ENCODE results near the gene DCAF12.

DCAF12 gene

GRCh38 chr9:34124926-34125325 is 1.6 kb downstream of the DCAF12 start:
- DNase-seq: no peak

- DNase-seq: no peak
Observed at GRCh38 chr9:34124099-34124498, 2.4 kb downstream of the DCAF12 start.

GRCh38 chr9:34123682-34124081 is 2.8 kb downstream of the DCAF12 start:
- no peak for DNase-seq

- no peak for DNase-seq
Observed at GRCh38 chr9:34121996-34122395, 4.5 kb downstream of the DCAF12 start.

- DNase-seq: no peak
Observed at GRCh38 chr9:34119713-34120112, 6.8 kb downstream of the DCAF12 start.

GRCh38 chr9:34114436-34114835 is 12.1 kb downstream of the DCAF12 start:
- no peak for DNase-seq

GRCh38 chr9:34106110-34106509 is 20.4 kb downstream of the DCAF12 start:
- no peak for DNase-seq

GRCh38 chr9:34102796-34103195 is 23.7 kb downstream of the DCAF12 start:
- DNase-seq: no peak

- no peak for DNase-seq
Observed at GRCh38 chr9:34098307-34098706, 28.2 kb downstream of the DCAF12 start.

GRCh38 chr9:34097865-34098264 is 28.6 kb downstream of the DCAF12 start:
- no peak for DNase-seq

- no peak for DNase-seq
Observed at GRCh38 chr9:34096751-34097150, 29.7 kb downstream of the DCAF12 start.

GRCh38 chr9:34093578-34093977 is 32.9 kb downstream of the DCAF12 start:
- DNase-seq: no peak

GRCh38 chr9:34089311-34089710 is 37.2 kb downstream of the DCAF12 start:
- no peak for DNase-seq

GRCh38 chr9:34087370-34087769 is 39.1 kb downstream of the DCAF12 start:
- no peak for DNase-seq

GRCh38 chr9:34086864-34087263 is 39.6 kb downstream of the DCAF12 start:
- DNase-seq: no peak

GRCh38 chr9:34085581-34086500 is 40.7 kb downstream of the DCAF12 start:
- peak; percentile 24 for DNase-seq

- DNase-seq: no peak
Observed at GRCh38 chr9:34084562-34084961, 41.9 kb downstream of the DCAF12 start.

- peak; percentile 43 for DNase-seq
Observed at GRCh38 chr9:34079181-34079580, 47.3 kb downstream of the DCAF12 start.

GRCh38 chr9:34072868-34073590 is 53.5 kb downstream of the DCAF12 start:
- DNase-seq: peak; percentile 87

GRCh38 chr9:34072410-34072809 is 54.1 kb downstream of the DCAF12 start:
- no peak for DNase-seq

GRCh38 chr9:34070606-34071324 is 55.7 kb downstream of the DCAF12 start:
- DNase-seq: no peak

- no peak for DNase-seq
Observed at GRCh38 chr9:34069831-34070230, 56.7 kb downstream of the DCAF12 start.

GRCh38 chr9:34065541-34065940 is 61.0 kb downstream of the DCAF12 start:
- DNase-seq: no peak
